Endothelial cell of umbilical vein (primary cell): ENCODE results near the gene TUBA1C. TPM values are rescaled to one million over a fixed set of nuclear protein-coding genes. Genes with fewer than 3 reads are reported as not detected.
"Not testable (repeated sequence)": the region's sequence is repeated elsewhere in the genome, so short reads cannot be mapped to it uniquely, and the experiment has no call there.

Experiments used
- BruUV-seq: library from RNA; stranded (reverse); fragments of 400-500 nt; replicated peaks from 2 replicates; lab custom pipeline; 2021; lab: Mats Ljungman, UMichigan
- CTCF ChIA-PET: fragments of 300-600, 350-600 bp; sonication (Branson Sonifier 250); formaldehyde crosslinking; loops from one replicate; lab custom pipeline; 2021; ENCODE audit warnings: antibody characterized with exemption, inconsistent platforms; lab: Charles Lee
- POLR2A ChIA-PET: fragments of 300-600, 350-600 bp; sonication (Branson Sonifier 250); formaldehyde crosslinking; loops from one replicate; lab custom pipeline; 2021; ENCODE audit warnings: antibody characterized with exemption, inconsistent platforms; lab: Charles Lee
- DNase-seq: peaks from one replicate; pipeline ENCODE4 v3.0.0-alpha.2; 2011; ENCODE audit warnings: low read depth, low spot score
- FAIRE-seq: peaks from 2 replicates; lab custom pipeline; 2011; peaks lifted over from hg19 to GRCh38; lab: Jason Lieb, UNC
- H2AFZ ChIP-seq: 2 replicates; pipeline ENCODE4 v1.6.0; 2012; ENCODE audit warnings: low read depth, low read length, control low read depth, inconsistent platforms
- H3K27ac ChIP-seq: 2 replicates; pipeline ENCODE4 v1.5.1; 2011; ENCODE audit warnings: low read depth, mild to moderate bottlenecking, control low read depth, low read length, moderate library complexity; ENCODE audit not compliant: insufficient read depth
- H3K27me3 ChIP-seq, 2 experiments: 2 replicates each; pipeline versions ENCODE4 v1.6.0 to v1.6.1; 2011; ENCODE audit warnings: low read length in 2 of 2, mixed read lengths in 1 of 2; ENCODE audit not compliant: control insufficient read depth in 2 of 2, insufficient read depth in 2 of 2
- H3K36me3 ChIP-seq, 2 experiments: 2 replicates in 1 of 2; 3 replicates in 1 of 2; pipeline ENCODE4 v1.5.1; 2011; ENCODE audit warnings: low read length in 2 of 2, mild to moderate bottlenecking in 1 of 2, moderate library complexity in 1 of 2; ENCODE audit not compliant: control insufficient read depth in 2 of 2, insufficient read depth in 2 of 2; ENCODE audit errors: extremely low read depth in 1 of 2
- H3K4me1 ChIP-seq: 3 replicates; pipeline ENCODE4 v1.5.1; 2011; ENCODE audit warnings: mild to moderate bottlenecking, low read length; ENCODE audit not compliant: control insufficient read depth, insufficient read depth; ENCODE audit errors: extremely low read depth
- H3K4me2 ChIP-seq: 2 replicates; pipeline ENCODE4 v1.6.1; 2011; ENCODE audit warnings: low read length, control low read depth, mixed read lengths; ENCODE audit not compliant: insufficient read depth
- H3K4me3 ChIP-seq, 3 experiments: fragments of 200-600 bp in 1 of 3; sonication (generic), shearing (Covaris generic) in 1 of 3; replicated peaks in 1 of 3; 2 replicates each; pipeline ENCODE4 v1.5.1; 2011 to 2016; ENCODE audit warnings: control low read depth in 3 of 3, low read length in 3 of 3, mild to moderate bottlenecking in 2 of 3, inconsistent platforms in 1 of 3, low read depth in 1 of 3, moderate library complexity in 1 of 3; ENCODE audit not compliant: insufficient read depth in 1 of 3
- H3K79me2 ChIP-seq: 2 replicates; pipeline ENCODE4 v1.6.0; 2012; ENCODE audit warnings: low read length, inconsistent platforms; ENCODE audit not compliant: control insufficient read depth, insufficient read depth
- H3K9ac ChIP-seq: replicated peaks from 2 replicates; pipeline ENCODE3; 2011; ENCODE audit warnings: low read length, control low read depth; ENCODE audit not compliant: insufficient read depth; ENCODE audit errors: extremely low read depth
- H3K9me1 ChIP-seq: replicated peaks from 3 replicates; pipeline ENCODE4 v1.6.0; 2011; ENCODE audit warnings: mild to moderate bottlenecking, low read length; ENCODE audit not compliant: control insufficient read depth, insufficient read depth; ENCODE audit errors: extremely low read depth
- H3K9me3 ChIP-seq: replicated peaks from 2 replicates; pipeline ENCODE4 v1.5.1; 2012; ENCODE audit warnings: low read length, inconsistent platforms; ENCODE audit not compliant: control insufficient read depth, insufficient read depth
- H4K20me1 ChIP-seq: replicated peaks from 2 replicates; pipeline ENCODE3; 2011; ENCODE audit warnings: mild to moderate bottlenecking, low read length; ENCODE audit not compliant: control insufficient read depth, insufficient read depth; ENCODE audit errors: extremely low read depth
- EZH2 ChIP-seq: IDR thresholded peaks from 2 replicates; pipeline ENCODE4 v1.6.1; 2012; ENCODE audit warnings: borderline replicate concordance, low read depth, mild to moderate bottlenecking, moderate library complexity, low read length, inconsistent platforms; ENCODE audit not compliant: severe bottlenecking
- FOS ChIP-seq: IDR thresholded peaks from 2 replicates; pipeline ENCODE4 v1.6.1; 2011; ENCODE audit warnings: mild to moderate bottlenecking, low read length, moderate library complexity, borderline replicate concordance; ENCODE audit not compliant: insufficient read depth
- GATA2 ChIP-seq: IDR thresholded peaks from 2 replicates; pipeline ENCODE4 v1.7.0; 2011; ENCODE audit warnings: low read depth, mild to moderate bottlenecking, moderate library complexity, mixed read lengths, low read length; ENCODE audit not compliant: insufficient read length, insufficient read depth
- JUN ChIP-seq: IDR thresholded peaks from 2 replicates; pipeline ENCODE4 v1.6.1; 2011; ENCODE audit warnings: borderline replicate concordance, low read depth; ENCODE audit not compliant: insufficient read length, insufficient read depth
- MYC ChIP-seq: IDR thresholded peaks from one replicate; pipeline ENCODE4 v1.6.1; 2011; ENCODE audit warnings: mild to moderate bottlenecking, low read depth, low read length
- POLR2A ChIP-seq: IDR thresholded peaks from 2 replicates; pipeline ENCODE4 v1.6.1; 2012; ENCODE audit warnings: low read depth, mild to moderate bottlenecking, control low read depth, low read length
- POLR2AphosphoS5 ChIP-seq: IDR thresholded peaks from 2 replicates; pipeline ENCODE4 v1.6.1; 2012; ENCODE audit warnings: low read depth, mild to moderate bottlenecking, control low read depth, low read length, moderate library complexity; ENCODE audit not compliant: insufficient read depth
- dilution Hi-C: fragments of 300-500 bp; cut with MboI; formaldehyde crosslinking; loops from one replicate; pipeline ENCODE4 v1.15.0; 2019; ENCODE audit warnings: low sequenced_read_pairs; ENCODE audit not compliant: extremely low pct_ligation_motif_present
- intact Hi-C: fragments of 100-400 bp; cut with micrococcal nuclease; formaldehyde crosslinking; loops from one replicate; pipeline ENCODE4 v1.10.0; 2022
- polyA plus RNA-seq, 4 experiments: library from polyadenylated mRNA; depleted of rRNA in 3 of 4; stranded (reverse) in 3 of 4; unstranded in 1 of 4; fragments of >200 nt; gene quantifications; 2 replicates each; pipeline versions ENCODE4 v1.2.1 to v1.2.3, GENCODE V29; 2011 to 2012; ENCODE audit warnings: missing spikeins in 1 of 4
- total RNA-seq: library from RNA; stranded (reverse); gene quantifications from 2 replicates; pipeline ENCODE4 v1.2.3, GENCODE V29; 2021
- TF ChIP-seq, protein P1 (sequence below): IDR thresholded peaks from 2 replicates; pipeline ENCODE4 v1.6.1; 2011; ENCODE audit not compliant: insufficient read depth, insufficient read length
- TF ChIP-seq, protein P2 (sequence below), 2 donors: IDR thresholded peaks; 1 replicate in 1 of 2; 2 replicates in 1 of 2; pipeline ENCODE4 v1.5.1; 2011; ENCODE audit warnings: low read length in 2 of 2, mild to moderate bottlenecking in 2 of 2, moderate library complexity in 2 of 2, control low read depth in 1 of 2, inconsistent platforms in 1 of 2, low read depth in 1 of 2; ENCODE audit not compliant: insufficient read depth in 1 of 2; ENCODE audit errors: extremely low read depth in 1 of 2

Gene TUBA1C
- total and polyA plus RNA-seq, 2 donors (not counting 3 experiments of a cell fraction or from before 2014, with no cell fraction given): 515 to 2,063 TPM

DNA sequence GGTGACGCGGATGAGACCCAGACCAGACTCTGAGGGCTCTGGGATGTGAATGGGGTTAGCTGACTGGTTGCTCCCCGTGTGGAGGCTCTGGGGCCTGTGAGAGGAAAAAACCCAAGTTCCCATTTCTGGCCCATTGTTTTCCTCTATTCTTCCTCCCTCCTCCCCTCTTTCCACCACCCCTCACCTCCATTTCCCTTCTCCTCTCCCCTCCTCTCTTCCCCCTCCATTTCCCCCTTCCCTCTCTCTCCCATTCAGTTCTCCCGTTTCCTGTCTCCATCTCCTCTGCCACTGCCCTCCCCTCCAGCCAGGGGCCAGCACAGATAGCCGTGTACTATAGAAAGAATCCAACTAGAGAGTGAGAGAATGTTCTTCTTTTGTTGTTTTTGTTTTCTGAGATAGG lies 17.4 kb downstream of the TUBA1C start:
- intact Hi-C loops: loop anchor here (10.0 kb wide), 1 partner anchor 232 kb away; no protein-coding TSS in a partner anchor
- Histone ChIP-seq H3K36me3 (no peaks in the 10 kb centered on the region), H3K9me1 (no peaks in the 10 kb centered on the region), H2AFZ (no peak overlapping the region), H3K79me2 (no peaks in the 10 kb centered on the region), H3K4me3 (no peak overlapping the region), H3K4me2 (no peak overlapping the region), H3K27me3 (peaks cover 0 to 5% of the 10 kb centered on the region in 2 experiments), H3K4me1 (no peaks in the 10 kb centered on the region), H3K27ac (no peak overlapping the region), H3K9me3 (no peaks in the 10 kb centered on the region), H3K9ac (no peak overlapping the region), H4K20me1 (no peaks in the 10 kb centered on the region)
- CTCF ChIA-PET: interaction anchor here (1.4 kb wide), 1 partner anchor 49 kb away, joined by 3 read pairs; no protein-coding TSS in a partner anchor
- dilution Hi-C loops: no loop called here
- TF ChIP-seq EZH2: no peak
- no peak for TF ChIP-seq MYC
- TF ChIP-seq, protein P1, sequence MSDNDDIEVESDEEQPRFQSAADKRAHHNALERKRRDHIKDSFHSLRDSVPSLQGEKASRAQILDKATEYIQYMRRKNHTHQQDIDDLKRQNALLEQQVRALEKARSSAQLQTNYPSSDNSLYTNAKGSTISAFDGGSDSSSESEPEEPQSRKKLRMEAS: no peak
- no peak for TF ChIP-seq JUN
- no peak for TF ChIP-seq FOS
- no peak for TF ChIP-seq POLR2AphosphoS5
- TF ChIP-seq GATA2: no peak
- TF ChIP-seq, protein P2, sequence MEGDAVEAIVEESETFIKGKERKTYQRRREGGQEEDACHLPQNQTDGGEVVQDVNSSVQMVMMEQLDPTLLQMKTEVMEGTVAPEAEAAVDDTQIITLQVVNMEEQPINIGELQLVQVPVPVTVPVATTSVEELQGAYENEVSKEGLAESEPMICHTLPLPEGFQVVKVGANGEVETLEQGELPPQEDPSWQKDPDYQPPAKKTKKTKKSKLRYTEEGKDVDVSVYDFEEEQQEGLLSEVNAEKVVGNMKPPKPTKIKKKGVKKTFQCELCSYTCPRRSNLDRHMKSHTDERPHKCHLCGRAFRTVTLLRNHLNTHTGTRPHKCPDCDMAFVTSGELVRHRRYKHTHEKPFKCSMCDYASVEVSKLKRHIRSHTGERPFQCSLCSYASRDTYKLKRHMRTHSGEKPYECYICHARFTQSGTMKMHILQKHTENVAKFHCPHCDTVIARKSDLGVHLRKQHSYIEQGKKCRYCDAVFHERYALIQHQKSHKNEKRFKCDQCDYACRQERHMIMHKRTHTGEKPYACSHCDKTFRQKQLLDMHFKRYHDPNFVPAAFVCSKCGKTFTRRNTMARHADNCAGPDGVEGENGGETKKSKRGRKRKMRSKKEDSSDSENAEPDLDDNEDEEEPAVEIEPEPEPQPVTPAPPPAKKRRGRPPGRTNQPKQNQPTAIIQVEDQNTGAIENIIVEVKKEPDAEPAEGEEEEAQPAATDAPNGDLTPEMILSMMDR (IDR thresholded peaks at IDR 0.05; ENCODE audit: extremely low read depth in 1 of 2, insufficient read depth in 1 of 2, low read depth in 1 of 2, low read length in 2 of 2): no peak
- no peak for TF ChIP-seq POLR2A
- POLR2A ChIA-PET: interaction anchor here (0.7 kb wide), 1 partner anchor 9 kb away, joined by 3 read pairs; no protein-coding TSS in a partner anchor
- FAIRE-seq (no peak), DNase-seq (no peak)
- no TSS peak for BruUV-seq

DNA sequence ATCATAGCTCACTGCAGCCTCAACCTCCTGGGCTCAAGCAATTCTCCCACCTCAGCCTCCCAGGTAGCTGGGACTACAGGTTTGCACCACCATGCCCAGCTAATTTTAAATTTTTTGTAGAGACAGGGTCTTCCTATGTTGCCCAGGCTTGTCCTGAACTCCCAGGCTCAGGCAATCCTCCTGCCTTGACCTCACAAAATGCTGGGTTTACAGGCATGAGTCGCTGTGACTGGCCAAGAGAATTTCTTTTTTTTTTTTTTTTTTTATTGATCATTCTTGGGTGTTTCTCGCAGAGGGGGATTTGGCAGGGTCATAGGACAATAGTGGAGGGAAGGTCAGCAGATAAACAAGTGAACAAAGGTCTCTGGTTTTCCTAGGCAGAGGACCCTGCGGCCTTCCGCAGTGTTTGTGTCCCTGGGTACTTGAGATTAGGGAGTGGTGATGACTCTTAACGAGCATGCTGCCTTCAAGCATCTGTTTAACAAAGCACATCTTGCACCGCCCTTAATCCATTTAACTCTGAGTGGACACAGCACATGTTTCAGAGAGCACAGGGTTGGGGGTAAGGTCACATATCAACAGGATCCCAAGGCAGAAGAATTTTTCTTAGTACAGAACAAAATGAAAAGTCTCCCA lies 18.0 kb downstream of the TUBA1C start:
- H3K9me1 ChIP-seq, H3K9me3 ChIP-seq, BruUV-seq, DNase-seq, H3K9ac ChIP-seq, H3K27ac ChIP-seq, H3K4me1 ChIP-seq, H4K20me1 ChIP-seq, H2AFZ ChIP-seq, dilution Hi-C loops, H3K79me2 ChIP-seq, H3K27me3 ChIP-seq, H3K4me3 ChIP-seq, FAIRE-seq, POLR2A ChIA-PET, H3K36me3 ChIP-seq, H3K4me2 ChIP-seq: not testable (repeated sequence)
- intact Hi-C loops: loop anchor here (10.0 kb wide), 1 partner anchor 232 kb away; no protein-coding TSS in a partner anchor
- CTCF ChIA-PET: interaction anchor here (1.4 to 2.8 kb wide), 2 partner anchors 49 to 75 kb away, joined by 3 to 15 read pairs; no protein-coding TSS in a partner anchor
